CD14-positive monocyte (primary cell): ENCODE measurements around the gene KNDC1. TPM values are rescaled to one million over a fixed set of nuclear protein-coding genes. Genes with fewer than 3 reads are reported as not detected.

Experiments
- DNase-seq, 3 donors: peaks; one replicate each; pipeline ENCODE4 v3.0.0-alpha.2; 2011 to 2022
- H2AFZ ChIP-seq: 2 replicates; pipeline ENCODE4 v1.6.0; 2012; ENCODE audit warnings: mild to moderate bottlenecking, low read depth, low read length, inconsistent platforms; ENCODE audit not compliant: insufficient read depth, poor library complexity, severe bottlenecking
- H3K27ac ChIP-seq, 2 donors: 1 replicate in 1 of 2; 2 replicates in 1 of 2; pipeline ENCODE4 v1.5.1; 2012 to 2013; ENCODE audit warnings: low read length in 2 of 2, control low read depth in 1 of 2, inconsistent platforms in 1 of 2, low read depth in 1 of 2, mild to moderate bottlenecking in 1 of 2
- H3K27me3 ChIP-seq, 2 donors: one replicate each; pipeline versions ENCODE4 v1.6.0 to v1.6.1; 2011 to 2013; ENCODE audit warnings: low read length in 2 of 2; ENCODE audit not compliant: control insufficient read depth in 2 of 2, insufficient read depth in 2 of 2
- H3K36me3 ChIP-seq, 2 donors: replicated peaks in 1 of 2; 1 replicate in 1 of 2; 2 replicates in 1 of 2; pipeline versions ENCODE4 v1.5.1 to v1.6.1; 2012 to 2013; ENCODE audit warnings: low read length in 2 of 2, control low read depth in 1 of 2, inconsistent platforms in 1 of 2, mild to moderate bottlenecking in 1 of 2; ENCODE audit not compliant: insufficient read depth in 2 of 2, control insufficient read depth in 1 of 2
- H3K4me1 ChIP-seq, 2 donors: 1 replicate in 1 of 2; 2 replicates in 1 of 2; pipeline versions ENCODE4 v1.5.1 to v1.6.1; 2012 to 2013; ENCODE audit warnings: low read length in 2 of 2, control low read depth in 1 of 2, inconsistent platforms in 1 of 2, mild to moderate bottlenecking in 1 of 2, moderate library complexity in 1 of 2; ENCODE audit not compliant: insufficient read depth in 2 of 2, control insufficient read depth in 1 of 2
- H3K4me2 ChIP-seq: replicated peaks from 2 replicates; pipeline ENCODE3; 2012; ENCODE audit warnings: low read length, moderate library complexity, mild to moderate bottlenecking; ENCODE audit not compliant: poor library complexity, severe bottlenecking; ENCODE audit errors: extremely low read depth
- H3K4me3 ChIP-seq, 3 experiments: fragments of 200-600 bp in 1 of 3; sonication (generic) in 1 of 3; replicated peaks in 1 of 3; 1 replicate in 2 of 3; 2 replicates in 1 of 3; pipeline ENCODE4 v1.5.1; 2011 to 2013; ENCODE audit warnings: low read length in 3 of 3, mild to moderate bottlenecking in 3 of 3, control low read depth in 2 of 3, low read depth in 2 of 3, inconsistent platforms in 1 of 3, moderate library complexity in 1 of 3
- H3K79me2 ChIP-seq: 2 replicates; pipeline ENCODE4 v1.6.0; 2012; ENCODE audit warnings: mild to moderate bottlenecking, control low read depth, inconsistent platforms, low read length, moderate library complexity; ENCODE audit not compliant: insufficient read depth
- H3K9ac ChIP-seq: 2 replicates; pipeline ENCODE4 v1.6.0; 2017; ENCODE audit warnings: low read length, mild to moderate bottlenecking; ENCODE audit not compliant: insufficient read depth, poor library complexity, severe bottlenecking
- H3K9me3 ChIP-seq, 2 donors: replicated peaks in 1 of 2; 1 replicate in 1 of 2; 2 replicates in 1 of 2; pipeline versions ENCODE4 v1.5.1 to v1.6.1; 2012 to 2013; ENCODE audit warnings: low read length in 2 of 2, control low read depth in 1 of 2; ENCODE audit not compliant: control insufficient read depth in 1 of 2, insufficient read depth in 1 of 2
- H4K20me1 ChIP-seq: 2 replicates; pipeline ENCODE4 v1.6.0; 2012; ENCODE audit warnings: mild to moderate bottlenecking, low read length, control low read depth, moderate library complexity; ENCODE audit not compliant: insufficient read depth
- H3K27ac Mint-ChIP-seq, 7 donors: one replicate each; pipeline ENCODE4 v1.8.0; 2020; ENCODE audit warnings: mild to moderate bottlenecking in 7 of 7, mixed read lengths in 7 of 7, moderate library complexity in 6 of 7, inconsistent platforms in 2 of 7
- H3K27me3 Mint-ChIP-seq, 3 donors: one replicate each; pipeline ENCODE4 v1.8.0; 2021 to 2022; ENCODE audit warnings: low read depth in 3 of 3, mild to moderate bottlenecking in 3 of 3, mixed read lengths in 3 of 3, moderate library complexity in 3 of 3, inconsistent platforms in 1 of 3
- H3K36me3 Mint-ChIP-seq, 2 donors: one replicate each; pipeline ENCODE4 v1.8.0; 2020; ENCODE audit warnings: mixed read lengths in 2 of 2, inconsistent platforms in 1 of 2, mild to moderate bottlenecking in 1 of 2
- H3K4me1 Mint-ChIP-seq: one replicate; pipeline ENCODE4 v1.8.0; 2020; ENCODE audit warnings: mild to moderate bottlenecking, mixed read lengths
- H3K4me3 Mint-ChIP-seq, 2 donors: one replicate each; pipeline ENCODE4 v1.8.0; 2020; ENCODE audit warnings: mild to moderate bottlenecking in 2 of 2, mixed read lengths in 2 of 2, moderate library complexity in 1 of 2
- H3K9me3 Mint-ChIP-seq, 7 donors: one replicate each; pipeline ENCODE4 v1.8.0; 2020 to 2022; ENCODE audit warnings: mixed read lengths in 7 of 7, mild to moderate bottlenecking in 6 of 7, moderate library complexity in 6 of 7, inconsistent platforms in 2 of 7
- WGBS: methylation state at CpG from one replicate; pipeline ENCODE4 v1.1.5; 2013; ENCODE audit warnings: missing lambda C conversion rate; ENCODE audit not compliant: insufficient coverage; 5-methylcytosine and 5-hydroxymethylcytosine counted together
- intact Hi-C, 2 donors: fragments of 100-400 bp; cut with micrococcal nuclease; formaldehyde crosslinking; loops; one replicate each; pipeline versions ENCODE4 v1.15.0 to v1.15.1; 2023
- polyA plus RNA-seq, 3 donors: library from polyadenylated mRNA; depleted of rRNA in 1 of 3; unstranded in 2 of 3; stranded (reverse) in 1 of 3; fragments of 300-500 nt in 2 of 3; fragments of >200 nt in 1 of 3; fragmentation: Illumina TruSeq in 2 of 3; gene quantifications; 1 replicate in 2 of 3; 2 replicates in 1 of 3; pipeline ENCODE4 v1.2.3, GENCODE V29; 2012 to 2021
- TF ChIP-seq, protein P1 (sequence below): fragments of 200-600 bp; IDR thresholded peaks from one replicate; pipeline ENCODE4 v1.8.0; 2022; ENCODE audit warnings: antibody characterized with exemption, mild to moderate bottlenecking

Gene KNDC1
- polyA plus RNA-seq, 3 donors: 0.22 to 0.80 TPM; not detected in 1

- Histone ChIP-seq H3K79me2 (no peaks in the 10 kb centered on the region), H2AFZ (no peak overlapping the region), H4K20me1 (no peaks in the 10 kb centered on the region), H3K36me3 (no peaks in the 10 kb centered on the region), H3K4me2 (no peak overlapping the region), H3K4me1 (no peaks in the 10 kb centered on the region), H3K27me3 (no peaks in the 10 kb centered on the region), H3K9me3 (peaks cover 6 to 51% of the 10 kb centered on the region in 2 donors), H3K9ac (no peak overlapping the region), H3K27ac (no peak overlapping the region), H3K4me3 (no peak overlapping the region)
- TF ChIP-seq, protein P1, sequence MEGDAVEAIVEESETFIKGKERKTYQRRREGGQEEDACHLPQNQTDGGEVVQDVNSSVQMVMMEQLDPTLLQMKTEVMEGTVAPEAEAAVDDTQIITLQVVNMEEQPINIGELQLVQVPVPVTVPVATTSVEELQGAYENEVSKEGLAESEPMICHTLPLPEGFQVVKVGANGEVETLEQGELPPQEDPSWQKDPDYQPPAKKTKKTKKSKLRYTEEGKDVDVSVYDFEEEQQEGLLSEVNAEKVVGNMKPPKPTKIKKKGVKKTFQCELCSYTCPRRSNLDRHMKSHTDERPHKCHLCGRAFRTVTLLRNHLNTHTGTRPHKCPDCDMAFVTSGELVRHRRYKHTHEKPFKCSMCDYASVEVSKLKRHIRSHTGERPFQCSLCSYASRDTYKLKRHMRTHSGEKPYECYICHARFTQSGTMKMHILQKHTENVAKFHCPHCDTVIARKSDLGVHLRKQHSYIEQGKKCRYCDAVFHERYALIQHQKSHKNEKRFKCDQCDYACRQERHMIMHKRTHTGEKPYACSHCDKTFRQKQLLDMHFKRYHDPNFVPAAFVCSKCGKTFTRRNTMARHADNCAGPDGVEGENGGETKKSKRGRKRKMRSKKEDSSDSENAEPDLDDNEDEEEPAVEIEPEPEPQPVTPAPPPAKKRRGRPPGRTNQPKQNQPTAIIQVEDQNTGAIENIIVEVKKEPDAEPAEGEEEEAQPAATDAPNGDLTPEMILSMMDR: no peak
- Mint-ChIP-seq H3K27ac (no peak overlapping the region), H3K27me3 (peaks cover 3 to 10% (median 7%) of the 10 kb centered on the region in 3 donors), H3K4me3 (no peak overlapping the region), H3K4me1 (no peaks in the 10 kb centered on the region), H3K9me3 (peaks cover 20 to 55% (median 37%) of the 10 kb centered on the region in 7 donors), H3K36me3 (no peaks in the 10 kb centered on the region)
- 90% methylated on average over 18 of the region's 18 CpGs for WGBS
- no peak for DNase-seq
- intact Hi-C loops: no loop called here
Observed at GRCh38 chr10:133114251-133114650, 45.8 kb upstream of the KNDC1 start.

GRCh38 chr10:133114726-133115452 is 45.1 kb upstream of the KNDC1 start:
- H3K79me2 ChIP-seq: no peaks in the 10 kb centered on the region
- Mint-ChIP-seq H3K4me3 (no peak overlapping the region), H3K27me3 (peaks cover 3 to 7% (median 5%) of the 10 kb centered on the region in 3 donors), H3K27ac (no peak overlapping the region), H3K9me3 (peaks cover 17 to 51% (median 35%) of the 10 kb centered on the region in 7 donors), H3K4me1 (no peaks in the 10 kb centered on the region), H3K36me3 (no peaks in the 10 kb centered on the region)
- no peak overlapping the region for H3K9ac ChIP-seq
- no peaks in the 10 kb centered on the region for H3K4me1 ChIP-seq
- H4K20me1 ChIP-seq: no peaks in the 10 kb centered on the region
- WGBS: 94% methylated on average over 33 of the region's 33 CpGs
- intact Hi-C loops: no loop called here
- peaks cover 5 to 45% of the 10 kb centered on the region in 2 donors for H3K9me3 ChIP-seq
- TF ChIP-seq, protein P1: no peak
- H3K4me2 ChIP-seq: no peak overlapping the region
- H2AFZ ChIP-seq: no peak overlapping the region
- no peak overlapping the region for H3K4me3 ChIP-seq
- no peak for DNase-seq
- no peaks in the 10 kb centered on the region for H3K27me3 ChIP-seq
- H3K27ac ChIP-seq: no peak overlapping the region
- H3K36me3 ChIP-seq: no peaks in the 10 kb centered on the region
